Measurements from ENCODE around the gene CYP2D6.

Gene CYP2D6

GRCh38 chr22:42152661-42153270 is 22.2 kb upstream of the CYP2D6 start:
- TF ChIP-seq OSR1 (CRISPR knock-in tag; IDR thresholded peaks at IDR 0.05) (no peak), ZNF70 (CRISPR knock-in tag; IDR thresholded peaks at IDR 0.05) (no peak), CSDC2 (CRISPR knock-in tag; IDR thresholded peaks at IDR 0.05) (no peak), PATZ1 (CRISPR knock-in tag; IDR thresholded peaks at IDR 0.05; ENCODE audit: borderline replicate concordance) (no peak)
- no peak for ATAC-seq

GRCh38 chr22:42151924-42152635 is 21.5 kb upstream of the CYP2D6 start:
- no peak for ATAC-seq

GRCh38 chr22:42150727-42151590 is 20.3 kb upstream of the CYP2D6 start:
- ATAC-seq: no peak
- TF ChIP-seq TCF4 (CRISPR knock-in tag; IDR thresholded peaks at IDR 0.05; ENCODE audit: borderline replicate concordance) (no peak), ZFP3 (CRISPR knock-in tag; IDR thresholded peaks at IDR 0.05) (no peak), ARNTL (CRISPR knock-in tag; IDR thresholded peaks at IDR 0.05; ENCODE audit: borderline replicate concordance, low read depth) (no peak), RARB (CRISPR knock-in tag; IDR thresholded peaks at IDR 0.05) (no peak), BACH2 (CRISPR knock-in tag; IDR thresholded peaks at IDR 0.05; ENCODE audit: borderline replicate concordance) (no peak), SNAI2 (CRISPR knock-in tag; IDR thresholded peaks at IDR 0.05) (no peak), PATZ1 (CRISPR knock-in tag; IDR thresholded peaks at IDR 0.05; ENCODE audit: borderline replicate concordance) (no peak), PPARA (CRISPR knock-in tag; IDR thresholded peaks at IDR 0.05; ENCODE audit: borderline replicate concordance) (no peak), ZNF70 (CRISPR knock-in tag; IDR thresholded peaks at IDR 0.05) (no peak), TOX (CRISPR knock-in tag; IDR thresholded peaks at IDR 0.05; ENCODE audit: borderline replicate concordance) (no peak), TSHZ2 (CRISPR knock-in tag; IDR thresholded peaks at IDR 0.05) (no peak), GLIS3 (CRISPR knock-in tag; IDR thresholded peaks at IDR 0.05) (no peak), ESRRG (CRISPR knock-in tag; IDR thresholded peaks at IDR 0.05) (no peak), ZFP30 (CRISPR knock-in tag; IDR thresholded peaks at IDR 0.05) (no peak), POU6F1 (CRISPR knock-in tag; IDR thresholded peaks at IDR 0.05; ENCODE audit: borderline replicate concordance, low read depth) (no peak), OSR1 (CRISPR knock-in tag; IDR thresholded peaks at IDR 0.05) (no peak), ZC3H10 (CRISPR knock-in tag; IDR thresholded peaks at IDR 0.05) (no peak)

More at GRCh38 chr22:42151924-42152635, 21.5 kb upstream of the CYP2D6 start:
- TF ChIP-seq ISL1 (CRISPR knock-in tag; IDR thresholded peaks at IDR 0.05): no peak
- TF ChIP-seq OSR1 (CRISPR knock-in tag; IDR thresholded peaks at IDR 0.05): no peak
- no peak for TF ChIP-seq RARB (CRISPR knock-in tag; IDR thresholded peaks at IDR 0.05)
- no peak for TF ChIP-seq ZNF565 (CRISPR knock-in tag; conservative IDR thresholded peaks at IDR 0.05; ENCODE audit: low read depth)
- no peak for TF ChIP-seq TSHZ2 (CRISPR knock-in tag; IDR thresholded peaks at IDR 0.05)
- no peak for TF ChIP-seq GLIS3 (CRISPR knock-in tag; IDR thresholded peaks at IDR 0.05)
- no peak for TF ChIP-seq PPARA (CRISPR knock-in tag; IDR thresholded peaks at IDR 0.05; ENCODE audit: borderline replicate concordance)

Measured in SK-N-SH treated with all-trans-retinoic acid at 6 μM for 48 hours (cell line).